Prostate gland (tissue), 2 donors: ENCODE measurements around the gene LIPN.

Experiments used
- CTCF ChIP-seq, 4 experiments: fragments of 200-600 bp in 2 of 4; fragments of 450-650 bp in 2 of 4; sonication (generic) in 2 of 4; IDR thresholded peaks; 1 replicate in 3 of 4; 2 replicates in 1 of 4; pipeline ENCODE4 v1.5.1; 2016 to 2019; ENCODE audit warnings: antibody characterized with exemption in 4 of 4, mild to moderate bottlenecking in 2 of 4, moderate library complexity in 2 of 4
- POLR2AphosphoS5 ChIP-seq: sonication (generic); formaldehyde crosslinking; IDR thresholded peaks from one replicate; pipeline ENCODE4 v1.6.1; 2017; ENCODE audit warnings: antibody characterized with exemption

- no peak for TF ChIP-seq POLR2AphosphoS5
- no peak for TF ChIP-seq CTCF (IDR thresholded peaks at IDR 0.05)
Observed at GRCh38 chr10:88813200-88813599, 53.4 kb downstream of the LIPN start.
